Neural cell (in vitro differentiated cells): ENCODE results near the gene SSMEM1. TPM values are rescaled to one million over a fixed set of nuclear protein-coding genes. Genes with fewer than 3 reads are reported as not detected.

Experiments
- H2AFZ ChIP-seq: fragments of 200-600, 300-800 bp; sonication (generic), shearing (Covaris generic); 2 replicates; pipeline ENCODE4 v1.6.0; 2014; ENCODE audit warnings: low read depth, mild to moderate bottlenecking, antibody characterized with exemption, low read length, moderate library complexity
- H3F3A ChIP-seq: fragments of 200-600 bp; shearing (Covaris generic); 2 replicates; pipeline ENCODE4 v1.6.1; 2016; ENCODE audit warnings: mild to moderate bottlenecking, moderate library complexity, mixed read lengths, antibody characterized with exemption, low read length; ENCODE audit not compliant: insufficient read depth, poor library complexity, severe bottlenecking
- H3K27ac ChIP-seq: fragments of 200-600, 300-800 bp; sonication (generic), shearing (Covaris generic); 2 replicates; pipeline ENCODE4 v1.5.1; 2014; ENCODE audit warnings: mild to moderate bottlenecking, low read length, moderate library complexity
- H3K27me3 ChIP-seq: fragments of 300-800, 200-600 bp; sonication (generic), shearing (Covaris generic); 2 replicates; pipeline ENCODE4 v1.6.0; 2014; ENCODE audit warnings: mild to moderate bottlenecking, low read depth, low read length, moderate library complexity; ENCODE audit not compliant: insufficient read depth
- H3K36me3 ChIP-seq: fragments of 300-800, 200-600 bp; sonication (generic), shearing (Covaris generic); 2 replicates; pipeline ENCODE4 v1.5.1; 2014; ENCODE audit warnings: mild to moderate bottlenecking, antibody characterized with exemption, low read length, moderate library complexity; ENCODE audit not compliant: insufficient read depth
- H3K4me2 ChIP-seq: fragments of 300-800, 200-600 bp; sonication (generic), shearing (Covaris generic); 2 replicates; pipeline ENCODE4 v1.6.0; 2014; ENCODE audit warnings: mild to moderate bottlenecking, low read length
- H3K4me3 ChIP-seq: fragments of 300-800, 200-600 bp; sonication (generic), shearing (Covaris generic); 2 replicates; pipeline ENCODE4 v1.5.1; 2014; ENCODE audit warnings: mild to moderate bottlenecking, low read length, moderate library complexity
- H3K79me2 ChIP-seq: fragments of 200-600 bp; shearing (Covaris generic); replicated peaks from 2 replicates; pipeline ENCODE4 v1.6.0; 2014; ENCODE audit warnings: mild to moderate bottlenecking, low read length, moderate library complexity; ENCODE audit not compliant: insufficient read depth
- H3K9ac ChIP-seq: fragments of 300-800, 200-600 bp; sonication (generic), shearing (Covaris generic); 2 replicates; pipeline ENCODE4 v1.6.1; 2016; ENCODE audit warnings: mild to moderate bottlenecking, low read length, mixed read lengths
- H3K9me2 ChIP-seq: fragments of 200-600 bp; shearing (Covaris generic); 2 replicates; pipeline ENCODE4 v1.6.1; 2016; ENCODE audit warnings: mild to moderate bottlenecking, low read length, mixed read lengths; ENCODE audit not compliant: insufficient read depth
- H3K9me3 ChIP-seq: fragments of 200-600, 300-800 bp; sonication (generic), shearing (Covaris generic); 2 replicates; pipeline ENCODE4 v1.6.1; 2016; ENCODE audit warnings: mild to moderate bottlenecking, mixed run types, low read length, moderate library complexity, mixed read lengths
- H4K20me1 ChIP-seq: fragments of 200-600 bp; shearing (Covaris generic); 2 replicates; pipeline ENCODE4 v1.6.1; 2016; ENCODE audit warnings: mild to moderate bottlenecking, mixed run types; ENCODE audit not compliant: insufficient read depth
- EP300 ChIP-seq: fragments of 450-650 bp; conservative IDR thresholded peaks from 2 replicates; pipeline ENCODE4 v1.6.1; 2014; ENCODE audit warnings: antibody characterized with exemption, mild to moderate bottlenecking, moderate library complexity; ENCODE audit not compliant: poor library complexity, severe bottlenecking
- EZH2 ChIP-seq: fragments of 200-600, 300-800 bp; shearing (Covaris generic), sonication (generic); IDR thresholded peaks from 2 replicates; pipeline ENCODE4 v1.6.1; 2014; ENCODE audit warnings: antibody characterized with exemption, low read length, borderline replicate concordance, mild to moderate bottlenecking; ENCODE audit not compliant: insufficient read depth, poor library complexity, severe bottlenecking
- MXI1 ChIP-seq: fragments of 450-650 bp; conservative IDR thresholded peaks from 2 replicates; pipeline ENCODE4 v1.6.1; 2014; ENCODE audit warnings: antibody characterized with exemption, mild to moderate bottlenecking; ENCODE audit not compliant: poor library complexity, severe bottlenecking
- POLR2AphosphoS5 ChIP-seq: IDR thresholded peaks from 2 replicates; pipeline ENCODE4 v1.6.1; 2012
- RAD21 ChIP-seq: fragments of 450-650 bp; conservative IDR thresholded peaks from 2 replicates; pipeline ENCODE4 v1.6.1; 2014; ENCODE audit warnings: antibody characterized with exemption, mild to moderate bottlenecking, moderate library complexity
- SMC3 ChIP-seq: fragments of 450-650 bp; conservative IDR thresholded peaks from 2 replicates; pipeline ENCODE4 v1.6.1; 2014; ENCODE audit warnings: antibody characterized with exemption, mild to moderate bottlenecking, moderate library complexity; ENCODE audit not compliant: poor library complexity
- TAF1 ChIP-seq: IDR thresholded peaks from 2 replicates; pipeline ENCODE4 v1.6.1; 2012; ENCODE audit warnings: low read depth
- polyA plus RNA-seq: library from polyadenylated mRNA; depleted of rRNA; stranded (reverse); fragments of >200 nt; gene quantifications from 2 replicates; pipeline ENCODE4 v1.2.3, GENCODE V29; 2014
- TF ChIP-seq, protein P1 (sequence below): IDR thresholded peaks from 2 replicates; pipeline ENCODE4 v1.6.1; 2012; ENCODE audit warnings: borderline replicate concordance
- TF ChIP-seq, protein P2 (sequence below): fragments of 450-650 bp; IDR thresholded peaks from 2 replicates; pipeline ENCODE4 v1.5.1; 2014; ENCODE audit warnings: antibody characterized with exemption, mild to moderate bottlenecking, moderate library complexity; ENCODE audit not compliant: poor library complexity, severe bottlenecking

The SSMEM1 gene
- polyA plus RNA-seq, 1 donor from 2014 or later = not detected

DNA sequence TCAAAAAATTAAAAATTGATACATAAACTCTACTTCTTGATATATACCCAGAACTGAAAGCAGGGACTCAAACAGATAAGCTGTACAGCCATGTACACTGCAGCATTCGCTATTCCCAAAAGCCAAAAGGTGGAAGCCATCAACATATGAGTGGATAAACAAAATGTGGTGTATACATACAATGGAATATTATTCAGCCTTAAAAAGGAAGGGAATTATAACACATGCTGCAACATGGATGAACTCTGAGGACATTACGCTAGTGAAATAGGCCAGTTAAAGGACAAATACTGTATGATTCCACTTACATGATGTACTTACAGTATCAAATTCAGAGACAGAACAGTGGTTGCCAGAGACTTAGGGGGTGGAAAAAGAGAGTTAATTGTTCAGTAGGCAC lies 10.6 kb upstream of the SSMEM1 start:
- no peaks in the 10 kb centered on the region for H3K9me2 ChIP-seq
- no peak overlapping the region for H3K4me3 ChIP-seq
- no peaks in the 10 kb centered on the region for H3K9me3 ChIP-seq
- no peak overlapping the region for H2AFZ ChIP-seq
- H3K4me2 ChIP-seq = no peak overlapping the region
- no peak for TF ChIP-seq EP300
- TF ChIP-seq POLR2AphosphoS5 = no peak
- no peak for TF ChIP-seq SMC3
- no peak for TF ChIP-seq TAF1
- TF ChIP-seq, protein P1, sequence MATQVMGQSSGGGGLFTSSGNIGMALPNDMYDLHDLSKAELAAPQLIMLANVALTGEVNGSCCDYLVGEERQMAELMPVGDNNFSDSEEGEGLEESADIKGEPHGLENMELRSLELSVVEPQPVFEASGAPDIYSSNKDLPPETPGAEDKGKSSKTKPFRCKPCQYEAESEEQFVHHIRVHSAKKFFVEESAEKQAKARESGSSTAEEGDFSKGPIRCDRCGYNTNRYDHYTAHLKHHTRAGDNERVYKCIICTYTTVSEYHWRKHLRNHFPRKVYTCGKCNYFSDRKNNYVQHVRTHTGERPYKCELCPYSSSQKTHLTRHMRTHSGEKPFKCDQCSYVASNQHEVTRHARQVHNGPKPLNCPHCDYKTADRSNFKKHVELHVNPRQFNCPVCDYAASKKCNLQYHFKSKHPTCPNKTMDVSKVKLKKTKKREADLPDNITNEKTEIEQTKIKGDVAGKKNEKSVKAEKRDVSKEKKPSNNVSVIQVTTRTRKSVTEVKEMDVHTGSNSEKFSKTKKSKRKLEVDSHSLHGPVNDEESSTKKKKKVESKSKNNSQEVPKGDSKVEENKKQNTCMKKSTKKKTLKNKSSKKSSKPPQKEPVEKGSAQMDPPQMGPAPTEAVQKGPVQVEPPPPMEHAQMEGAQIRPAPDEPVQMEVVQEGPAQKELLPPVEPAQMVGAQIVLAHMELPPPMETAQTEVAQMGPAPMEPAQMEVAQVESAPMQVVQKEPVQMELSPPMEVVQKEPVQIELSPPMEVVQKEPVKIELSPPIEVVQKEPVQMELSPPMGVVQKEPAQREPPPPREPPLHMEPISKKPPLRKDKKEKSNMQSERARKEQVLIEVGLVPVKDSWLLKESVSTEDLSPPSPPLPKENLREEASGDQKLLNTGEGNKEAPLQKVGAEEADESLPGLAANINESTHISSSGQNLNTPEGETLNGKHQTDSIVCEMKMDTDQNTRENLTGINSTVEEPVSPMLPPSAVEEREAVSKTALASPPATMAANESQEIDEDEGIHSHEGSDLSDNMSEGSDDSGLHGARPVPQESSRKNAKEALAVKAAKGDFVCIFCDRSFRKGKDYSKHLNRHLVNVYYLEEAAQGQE = no peak
- no peak for TF ChIP-seq RAD21
- TF ChIP-seq, protein P2, sequence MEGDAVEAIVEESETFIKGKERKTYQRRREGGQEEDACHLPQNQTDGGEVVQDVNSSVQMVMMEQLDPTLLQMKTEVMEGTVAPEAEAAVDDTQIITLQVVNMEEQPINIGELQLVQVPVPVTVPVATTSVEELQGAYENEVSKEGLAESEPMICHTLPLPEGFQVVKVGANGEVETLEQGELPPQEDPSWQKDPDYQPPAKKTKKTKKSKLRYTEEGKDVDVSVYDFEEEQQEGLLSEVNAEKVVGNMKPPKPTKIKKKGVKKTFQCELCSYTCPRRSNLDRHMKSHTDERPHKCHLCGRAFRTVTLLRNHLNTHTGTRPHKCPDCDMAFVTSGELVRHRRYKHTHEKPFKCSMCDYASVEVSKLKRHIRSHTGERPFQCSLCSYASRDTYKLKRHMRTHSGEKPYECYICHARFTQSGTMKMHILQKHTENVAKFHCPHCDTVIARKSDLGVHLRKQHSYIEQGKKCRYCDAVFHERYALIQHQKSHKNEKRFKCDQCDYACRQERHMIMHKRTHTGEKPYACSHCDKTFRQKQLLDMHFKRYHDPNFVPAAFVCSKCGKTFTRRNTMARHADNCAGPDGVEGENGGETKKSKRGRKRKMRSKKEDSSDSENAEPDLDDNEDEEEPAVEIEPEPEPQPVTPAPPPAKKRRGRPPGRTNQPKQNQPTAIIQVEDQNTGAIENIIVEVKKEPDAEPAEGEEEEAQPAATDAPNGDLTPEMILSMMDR = no peak
- no peak for TF ChIP-seq MXI1
- no peak for TF ChIP-seq EZH2
- H3F3A ChIP-seq = no peaks in the 10 kb centered on the region
- no peaks in the 10 kb centered on the region for H3K27me3 ChIP-seq
- H3K79me2 ChIP-seq = peaks cover 5% of the 10 kb centered on the region
- H4K20me1 ChIP-seq = no peaks in the 10 kb centered on the region
- H3K27ac ChIP-seq = no peak overlapping the region
- H3K36me3 ChIP-seq = peaks cover 5% of the 10 kb centered on the region
- no peak overlapping the region for H3K9ac ChIP-seq

DNA sequence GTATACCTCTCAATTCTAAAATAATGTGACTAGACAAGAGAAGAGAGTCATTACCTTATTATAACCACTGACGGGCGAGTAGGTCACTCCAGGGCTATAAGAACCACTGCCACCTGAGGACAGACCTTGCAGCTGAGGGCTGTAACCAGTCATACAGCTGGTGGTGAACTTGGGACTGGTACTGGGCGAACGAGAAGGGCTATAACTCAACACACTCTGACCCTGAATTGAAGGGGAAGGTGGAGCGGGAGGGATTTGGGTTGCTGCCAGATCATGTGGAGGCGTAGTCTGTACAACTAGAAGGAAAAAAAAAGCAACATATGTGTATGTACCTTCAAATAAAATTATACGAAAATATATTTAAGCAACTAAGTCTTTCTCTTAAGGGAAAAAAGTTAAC lies 5.9 kb upstream of the SSMEM1 start:
- H3K27me3 ChIP-seq = no peaks in the 10 kb centered on the region
- no peak overlapping the region for H3K9ac ChIP-seq
- H3K4me3 ChIP-seq = no peak overlapping the region
- H3K9me2 ChIP-seq = no peaks in the 10 kb centered on the region
- H2AFZ ChIP-seq = no peak overlapping the region
- no peaks in the 10 kb centered on the region for H3K9me3 ChIP-seq
- peaks cover 5% of the 10 kb centered on the region for H3F3A ChIP-seq
- TF ChIP-seq, protein P2 = no peak
- no peak for TF ChIP-seq POLR2AphosphoS5
- no peak for TF ChIP-seq TAF1
- TF ChIP-seq SMC3 = no peak
- TF ChIP-seq EZH2 = no peak
- TF ChIP-seq EP300 = no peak
- TF ChIP-seq MXI1 = no peak
- TF ChIP-seq, protein P1 = no peak
- TF ChIP-seq RAD21 = no peak
- H3K4me2 ChIP-seq = no peak overlapping the region
- H3K36me3 ChIP-seq = peaks cover 5% of the 10 kb centered on the region
- H4K20me1 ChIP-seq = no peaks in the 10 kb centered on the region
- peaks cover 20% of the 10 kb centered on the region for H3K79me2 ChIP-seq
- no peak overlapping the region for H3K27ac ChIP-seq
